H9 (cell line): Measurements from ENCODE around the gene SH3GL1. TPM values are rescaled to one million over a fixed set of nuclear protein-coding genes. Genes with fewer than 3 reads are reported as not detected.

Experiments used
- DNase-seq: peaks from one replicate; pipeline ENCODE4 v3.0.0-alpha.2; 2017
- H2AFZ ChIP-seq: one replicate; pipeline ENCODE4 v1.6.1; 2013; ENCODE audit warnings: mild to moderate bottlenecking, low read length, control low read depth, moderate library complexity
- H2AK5ac ChIP-seq: 2 replicates; pipeline ENCODE4 v1.6.1; 2013; ENCODE audit warnings: low read length, control low read depth, mixed read lengths; ENCODE audit not compliant: insufficient read length
- H2BK120ac ChIP-seq: one replicate; pipeline ENCODE4 v1.6.1; 2013; ENCODE audit warnings: low read depth, mild to moderate bottlenecking, low read length, control low read depth, inconsistent platforms; ENCODE audit not compliant: poor library complexity, severe bottlenecking
- H2BK12ac ChIP-seq: 2 replicates; pipeline ENCODE4 v1.6.1; 2013; ENCODE audit warnings: low read length, control low read depth, mixed read lengths, low read depth; ENCODE audit not compliant: insufficient read length
- H2BK15ac ChIP-seq: 2 replicates; pipeline ENCODE4 v1.6.1; 2013; ENCODE audit warnings: low read depth, low read length, control low read depth
- H2BK20ac ChIP-seq: one replicate; pipeline ENCODE4 v1.6.1; 2013; ENCODE audit warnings: low read depth, mild to moderate bottlenecking, low read length, control low read depth, inconsistent platforms; ENCODE audit not compliant: poor library complexity, severe bottlenecking
- H2BK5ac ChIP-seq: 2 replicates; pipeline ENCODE4 v1.6.1; 2013; ENCODE audit warnings: low read length, control low read depth, mixed read lengths; ENCODE audit not compliant: insufficient read length
- H3K14ac ChIP-seq: 2 replicates; pipeline ENCODE4 v1.6.1; 2013; ENCODE audit warnings: low read length, control low read depth; ENCODE audit not compliant: insufficient read depth
- H3K18ac ChIP-seq: 2 replicates; pipeline ENCODE4 v1.6.1; 2013; ENCODE audit warnings: low read depth, mild to moderate bottlenecking, mixed read lengths, low read length, control low read depth; ENCODE audit not compliant: insufficient read length
- H3K23ac ChIP-seq: 2 replicates; pipeline ENCODE4 v1.6.1; 2013; ENCODE audit warnings: low read length, control low read depth, mixed read lengths, low read depth; ENCODE audit not compliant: insufficient read length
- H3K23me2 ChIP-seq: 2 replicates; pipeline ENCODE4 v1.6.1; 2013; ENCODE audit warnings: low read depth, mild to moderate bottlenecking, mixed read lengths, low read length, control low read depth; ENCODE audit not compliant: insufficient read length, poor library complexity, severe bottlenecking
- H3K27ac ChIP-seq: 2 replicates; pipeline ENCODE4 v1.5.1; 2013; ENCODE audit warnings: low read length, control low read depth, mixed read lengths, low read depth; ENCODE audit not compliant: insufficient read length
- H3K27me3 ChIP-seq: 2 replicates; pipeline ENCODE4 v1.6.1; 2013; ENCODE audit warnings: low read length, control low read depth, inconsistent platforms; ENCODE audit not compliant: insufficient read depth
- H3K4ac ChIP-seq: 2 replicates; pipeline ENCODE4 v1.6.1; 2013; ENCODE audit warnings: low read depth, mild to moderate bottlenecking, control low read depth, inconsistent platforms, low read length, moderate library complexity
- H3K4me1 ChIP-seq: 2 replicates; pipeline ENCODE4 v1.6.1; 2013; ENCODE audit warnings: low read length, control low read depth, inconsistent platforms; ENCODE audit not compliant: insufficient read depth
- H3K4me2 ChIP-seq: 2 replicates; pipeline ENCODE4 v1.6.1; 2013; ENCODE audit warnings: low read length, control low read depth, mixed read lengths; ENCODE audit not compliant: insufficient read length, insufficient read depth
- H3K56ac ChIP-seq: 2 replicates; pipeline ENCODE4 v1.6.1; 2013; ENCODE audit warnings: low read depth, mild to moderate bottlenecking, mixed read lengths, low read length, control low read depth; ENCODE audit not compliant: insufficient read length
- H3K79me1 ChIP-seq: 2 replicates; pipeline ENCODE4 v1.6.1; 2013; ENCODE audit warnings: low read depth, mild to moderate bottlenecking, moderate library complexity, low read length, control low read depth, inconsistent platforms; ENCODE audit not compliant: insufficient read depth, poor library complexity, severe bottlenecking
- H3K79me2 ChIP-seq: 2 replicates; pipeline ENCODE4 v1.6.1; 2013; ENCODE audit warnings: low read length, control low read depth, inconsistent platforms; ENCODE audit not compliant: insufficient read depth
- H3K9ac ChIP-seq: 2 replicates; pipeline ENCODE4 v1.6.1; 2013; ENCODE audit warnings: low read length, control low read depth, mixed read lengths; ENCODE audit not compliant: insufficient read length; ENCODE audit errors: extremely low read depth
- H3K9me3 ChIP-seq: one replicate; pipeline ENCODE4 v1.6.1; 2013; ENCODE audit warnings: low read depth, low read length, inconsistent platforms; ENCODE audit not compliant: control insufficient read depth
- H3T11ph ChIP-seq: one replicate; pipeline ENCODE4 v1.6.1; 2013; ENCODE audit warnings: mild to moderate bottlenecking, low read length, control low read depth, inconsistent platforms
- H4K20me1 ChIP-seq: one replicate; pipeline ENCODE4 v1.6.1; 2013; ENCODE audit not compliant: control insufficient read depth, insufficient read length, insufficient read depth
- H4K5ac ChIP-seq: 2 replicates; pipeline ENCODE4 v1.6.1; 2013; ENCODE audit warnings: low read depth, mild to moderate bottlenecking, mixed read lengths, low read length, control low read depth; ENCODE audit not compliant: insufficient read length
- H4K8ac ChIP-seq: replicated peaks from 2 replicates; pipeline ENCODE4 v1.6.1; 2013; ENCODE audit warnings: low read length, control low read depth, mixed read lengths, low read depth; ENCODE audit not compliant: insufficient read length
- H4K91ac ChIP-seq: 2 replicates; pipeline ENCODE4 v1.6.1; 2013; ENCODE audit warnings: low read depth, mild to moderate bottlenecking, moderate library complexity, mixed read lengths, low read length, control low read depth; ENCODE audit not compliant: insufficient read length
- H3K27ac Mint-ChIP-seq, 3 experiments: 2 replicates in 2 of 3; 3 replicates in 1 of 3; pipeline ENCODE4 v1.8.0; 2020 to 2021; ENCODE audit warnings: mixed read lengths in 3 of 3, mild to moderate bottlenecking in 1 of 3, moderate library complexity in 1 of 3
- H3K27me3 Mint-ChIP-seq: 2 replicates; pipeline ENCODE4 v1.8.0; 2021; ENCODE audit warnings: low read depth, mild to moderate bottlenecking, moderate library complexity, mixed read lengths
- H3K36me3 Mint-ChIP-seq, 3 experiments: 2 replicates in 2 of 3; 3 replicates in 1 of 3; pipeline ENCODE4 v1.8.0; 2020 to 2021; ENCODE audit warnings: low read depth in 3 of 3, mixed read lengths in 3 of 3; ENCODE audit not compliant: insufficient read depth in 1 of 3
- H3K4me1 Mint-ChIP-seq, 2 experiments: 2 replicates each; pipeline ENCODE4 v1.8.0; 2020; ENCODE audit warnings: mixed read lengths in 2 of 2
- H3K4me3 Mint-ChIP-seq, 2 experiments: 2 replicates in 1 of 2; 3 replicates in 1 of 2; pipeline ENCODE4 v1.8.0; 2020 to 2021; ENCODE audit warnings: mild to moderate bottlenecking in 2 of 2, mixed read lengths in 2 of 2, moderate library complexity in 1 of 2
- H3K9me3 Mint-ChIP-seq, 2 experiments: 2 replicates in 1 of 2; 3 replicates in 1 of 2; pipeline ENCODE4 v1.8.0; 2020; ENCODE audit warnings: mild to moderate bottlenecking in 2 of 2, mixed read lengths in 2 of 2, moderate library complexity in 1 of 2
- CTCF ChIP-seq: fragments of 200-600 bp; sonication (generic); conservative IDR thresholded peaks from 3 replicates; pipeline ENCODE4 v1.8.0; 2021; ENCODE audit warnings: antibody characterized with exemption, mild to moderate bottlenecking
- WGBS: extraction: QIAGEN DNeasy Blood & Tissue Kit; methylation state at CpG from one replicate; pipeline ENCODE4 v1.1.7; 2013; ENCODE audit warnings: missing lambda C conversion rate, low lambda C conversion rate, mixed read lengths; ENCODE audit not compliant: insufficient read length; ENCODE audit errors: extremely low coverage; 5-methylcytosine and 5-hydroxymethylcytosine counted together
- total RNA-seq: library from RNA; stranded (reverse); gene quantifications from 2 replicates; pipeline ENCODE4 v1.2.1, GENCODE V29; 2021

Gene SH3GL1
- total RNA-seq, 1 experiment from 2014 or later, result 85.5 TPM

- Mint-ChIP-seq H3K4me3 (peak overlapping the region in 1 of 2 experiments; percentile 71; a peak in 3 of 5 replicates), H3K4me1 (peaks cover 42 to 52% of the 10 kb centered on the region in 2 experiments), H3K27ac (peak overlapping the region; percentile 92 to 98 (median 97)), H3K9me3 (no peaks in the 10 kb centered on the region), H3K27me3 (no peaks in the 10 kb centered on the region), H3K36me3 (peaks cover 43 to 84% (median 70%) of the 10 kb centered on the region in 3 experiments)
- Histone ChIP-seq H2BK5ac (no peak overlapping the region), H4K20me1 (peaks cover 5% of the 10 kb centered on the region), H2AK5ac (no peak overlapping the region), H3K9me3 (no peaks in the 10 kb centered on the region), H2AFZ (no peak overlapping the region), H4K8ac (no peak overlapping the region), H3K4me1 (peaks cover 3% of the 10 kb centered on the region; the same call in 1 of the 2 replicates), H3K56ac (no peak overlapping the region), H3K4me2 (peak overlapping the region; percentile 26), H4K91ac (no peak overlapping the region), H3K14ac (no peak overlapping the region), H3K27ac (peak overlapping the region; percentile 11), H2BK20ac (no peak overlapping the region), H3K23me2 (no peaks in the 10 kb centered on the region), H3K27me3 (no peaks in the 10 kb centered on the region), H3K18ac (no peak overlapping the region), H3K4ac (no peak overlapping the region), H3K9ac (no peak overlapping the region), H4K5ac (no peak overlapping the region), H3T11ph (no peak overlapping the region), H2BK120ac (no peak overlapping the region), H3K23ac (no peak overlapping the region), H3K79me2 (peaks cover 38% of the 10 kb centered on the region; the same call in 1 of the 2 replicates), H2BK12ac (no peak overlapping the region), H3K79me1 (peaks cover 9% of the 10 kb centered on the region), H2BK15ac (no peak overlapping the region)
- WGBS, result no CpG with 5 or more reads among the region's 7 CpGs
- DNase-seq, result no peak
- TF ChIP-seq CTCF, result no peak
These were observed 13.9 kb upstream of the SH3GL1 start for GRCh38 chr19:4414144-4414799.
